Measurements from ENCODE around the gene SEPTIN11.

Gene SEPTIN11

DNA sequence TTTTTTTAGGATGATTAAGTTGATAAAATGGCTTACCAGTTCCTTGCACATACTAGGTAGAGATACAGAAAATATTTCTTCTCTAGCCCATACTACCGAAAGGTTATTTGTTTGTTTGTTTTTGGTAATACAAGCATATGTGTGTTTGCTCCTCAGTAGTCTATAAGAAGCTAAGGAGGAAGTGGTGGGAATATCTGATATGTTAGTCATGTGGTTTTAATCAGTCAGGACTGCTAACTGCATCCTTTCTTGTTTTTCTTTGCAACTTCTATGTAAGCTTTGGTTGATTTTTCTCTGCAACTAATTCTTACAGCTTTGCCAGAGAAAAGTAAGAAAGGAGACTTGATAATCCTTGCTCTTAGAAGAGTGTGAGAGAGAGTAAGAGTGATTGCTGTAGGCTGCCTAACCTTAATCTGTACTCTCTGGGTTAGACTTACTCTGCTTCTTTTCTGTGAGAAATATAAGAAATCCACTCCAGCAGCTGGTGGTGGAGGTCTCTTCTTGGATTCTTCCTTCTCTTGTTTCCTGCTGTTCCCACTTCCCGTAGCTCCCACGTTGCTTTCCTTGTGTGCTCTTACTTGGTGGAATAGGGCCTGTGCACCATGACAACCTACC, 28.3 kb downstream of the SEPTIN11 start:
- no peak for DNase-seq (ENCODE audit: low read depth in 2 of 2, low spot score in 1 of 2)

- DNase-seq (ENCODE audit: low read depth in 2 of 2, low spot score in 1 of 2) = no peak
Measured at GRCh38 chr4:76979236-76979635, 29.7 kb downstream of the SEPTIN11 start.

DNA sequence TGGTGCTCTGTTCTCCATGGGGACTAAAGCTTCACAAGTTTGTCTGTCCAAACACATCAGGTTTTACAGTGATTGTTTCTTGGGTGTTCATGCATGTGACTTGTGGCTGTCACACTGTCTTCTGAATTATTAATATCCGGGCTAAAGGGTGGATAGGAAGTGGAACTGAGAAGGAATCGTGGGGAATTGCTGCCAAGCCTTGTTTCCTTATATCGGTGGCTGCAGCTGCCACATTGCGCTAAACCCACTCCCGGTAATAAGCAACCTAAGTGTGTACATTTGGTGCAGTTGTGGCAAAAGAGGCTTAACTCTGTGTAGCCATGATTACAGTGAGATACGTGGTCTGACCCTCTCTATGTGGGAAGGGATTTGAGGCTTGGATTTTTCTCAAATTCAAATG, 30.7 kb downstream of the SEPTIN11 start:
- no peak for DNase-seq (ENCODE audit: low read depth in 2 of 2, low spot score in 1 of 2)

- no peak for DNase-seq (ENCODE audit: low read depth in 2 of 2, low spot score in 1 of 2)
Measured at GRCh38 chr4:76981644-76982043, 32.1 kb downstream of the SEPTIN11 start.

- DNase-seq (ENCODE audit: low read depth in 2 of 2, low spot score in 1 of 2) = no peak
Measured at GRCh38 chr4:76982638-76983584, 33.4 kb downstream of the SEPTIN11 start.

DNA sequence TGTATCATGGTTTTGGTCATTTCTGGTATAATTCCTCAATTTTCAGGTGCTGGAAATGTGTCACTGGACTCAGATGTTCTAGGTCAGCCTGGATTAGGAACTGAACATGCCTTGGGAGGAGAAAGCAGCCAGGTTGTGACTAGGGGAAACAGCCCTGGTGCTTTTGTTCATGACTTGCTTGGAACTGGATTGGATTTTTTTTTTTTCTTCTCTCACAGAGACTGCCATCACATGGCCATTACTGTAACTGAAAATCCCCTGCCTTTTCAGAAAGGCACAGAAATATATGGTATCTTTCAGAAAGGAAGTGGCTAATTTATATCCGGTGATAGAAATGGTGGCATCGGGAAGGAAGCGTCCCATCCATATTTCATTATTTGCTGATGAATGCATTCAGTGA, 34.6 kb downstream of the SEPTIN11 start:
- no peak for DNase-seq (ENCODE audit: low read depth in 2 of 2, low spot score in 1 of 2)

- no peak for DNase-seq (ENCODE audit: low read depth in 2 of 2, low spot score in 1 of 2)
Measured at GRCh38 chr4:76984788-76985211, 35.2 kb downstream of the SEPTIN11 start.

DNA sequence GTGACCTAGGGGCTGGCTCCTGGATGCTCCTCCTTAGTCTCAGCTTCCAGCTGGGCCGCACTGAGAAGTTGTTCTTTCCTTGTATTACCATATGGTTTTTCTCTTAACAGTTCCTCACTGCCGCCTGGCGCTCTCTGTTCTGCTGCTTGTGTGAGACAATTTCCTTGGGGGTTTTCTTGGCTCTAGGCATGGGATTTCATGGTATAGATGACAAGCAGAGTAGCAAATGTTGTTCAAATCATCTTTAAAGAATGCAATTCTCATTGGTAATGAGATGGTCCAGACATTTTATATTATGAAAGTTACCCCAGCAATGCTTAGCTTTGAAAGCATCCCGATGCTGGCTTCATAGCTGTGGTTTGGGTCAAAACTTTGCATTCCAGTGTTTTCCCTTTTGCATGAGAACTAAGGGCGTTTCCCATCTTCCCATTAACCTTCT, 37.6 kb downstream of the SEPTIN11 start:
- DNase-seq (ENCODE audit: low read depth in 2 of 2, low spot score in 1 of 2) = no peak

DNA sequence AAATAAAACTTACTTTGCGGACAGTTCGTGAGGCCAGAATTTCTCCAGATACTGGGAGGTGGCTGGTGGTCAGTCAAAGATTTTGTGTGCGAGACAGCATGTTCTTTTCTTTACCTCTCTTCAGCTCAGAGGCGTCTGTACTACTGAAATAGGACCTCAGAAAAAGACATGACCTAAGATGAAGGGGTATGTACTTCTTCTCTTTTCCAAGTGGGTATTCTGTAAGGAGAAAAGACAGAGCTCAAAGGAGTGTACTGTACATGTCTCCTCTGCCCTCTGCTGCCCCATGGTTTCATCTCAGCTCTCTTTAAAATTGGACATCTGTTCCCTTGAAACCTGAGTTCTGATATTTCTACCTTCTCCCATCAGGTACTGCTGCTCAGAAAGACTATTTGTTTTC, 38.1 kb downstream of the SEPTIN11 start:
- DNase-seq (ENCODE audit: low read depth in 2 of 2, low spot score in 1 of 2) = no peak

DNA sequence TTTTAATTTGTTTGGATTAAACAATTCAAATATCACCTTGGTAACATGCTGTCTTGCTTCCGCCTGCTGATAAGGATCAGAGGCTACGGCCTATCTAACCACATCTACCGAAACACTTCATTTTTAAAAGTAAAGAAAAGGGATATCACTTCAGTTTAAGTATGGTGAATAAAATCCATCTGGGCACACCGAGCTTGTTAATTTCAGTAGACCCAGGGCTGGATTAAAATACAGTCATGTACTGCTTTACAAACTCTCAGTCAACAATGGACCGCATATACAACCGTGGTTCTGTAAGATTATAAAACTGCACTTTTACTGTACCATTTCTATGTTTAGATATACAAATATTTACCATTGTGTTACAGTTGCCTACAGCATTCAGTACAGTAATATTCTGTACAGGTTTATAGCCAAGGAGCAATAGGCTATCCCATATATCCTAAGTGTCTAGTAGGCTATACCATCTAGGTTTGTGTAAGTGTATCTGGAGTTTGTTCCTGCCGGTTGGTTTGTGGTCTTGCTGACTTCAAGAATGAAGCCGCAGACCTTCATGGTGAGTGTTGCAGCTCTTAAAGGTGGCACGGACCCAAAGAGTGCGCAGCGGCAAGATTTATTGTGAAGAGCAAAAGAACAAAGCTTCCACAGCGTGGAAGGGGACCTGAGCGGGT, 40.0 kb downstream of the SEPTIN11 start:
- peak; percentile 21 to 49 for DNase-seq (ENCODE audit: low read depth in 2 of 2, low spot score in 1 of 2)

- no peak for DNase-seq (ENCODE audit: low read depth in 2 of 2, low spot score in 1 of 2)
Measured at GRCh38 chr4:76990288-76991080, 40.9 kb downstream of the SEPTIN11 start.

GRCh38 chr4:76991161-76991660, 41.7 kb downstream of the SEPTIN11 start:
- no peak for DNase-seq (ENCODE audit: low read depth in 2 of 2, low spot score in 1 of 2)

- peak in 1 of 2 donors; percentile 14 for DNase-seq (ENCODE audit: low read depth in 2 of 2, low spot score in 1 of 2)
Measured at GRCh38 chr4:76993787-76994641, 44.5 kb downstream of the SEPTIN11 start.

DNA sequence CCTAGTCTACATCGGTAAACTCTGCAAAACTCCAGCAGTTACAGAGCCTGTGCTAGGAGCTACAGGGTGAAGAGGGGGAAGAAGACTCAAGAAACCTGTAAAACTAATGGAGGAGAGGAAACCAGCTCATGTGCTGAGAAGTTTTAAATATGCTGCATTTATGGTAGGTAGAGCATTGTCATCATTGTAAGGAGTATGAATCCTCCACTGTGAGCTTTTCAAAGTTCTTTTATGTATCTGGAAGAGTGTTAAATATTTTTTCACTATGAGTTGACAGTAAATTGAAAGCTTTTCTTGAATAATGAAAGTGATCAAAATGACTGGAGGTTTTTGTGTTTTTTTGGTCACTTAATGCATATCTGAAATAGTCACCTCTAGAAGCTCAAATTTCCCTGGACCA, 46.2 kb downstream of the SEPTIN11 start:
- no peak for DNase-seq (ENCODE audit: low read depth in 2 of 2, low spot score in 1 of 2)

DNA sequence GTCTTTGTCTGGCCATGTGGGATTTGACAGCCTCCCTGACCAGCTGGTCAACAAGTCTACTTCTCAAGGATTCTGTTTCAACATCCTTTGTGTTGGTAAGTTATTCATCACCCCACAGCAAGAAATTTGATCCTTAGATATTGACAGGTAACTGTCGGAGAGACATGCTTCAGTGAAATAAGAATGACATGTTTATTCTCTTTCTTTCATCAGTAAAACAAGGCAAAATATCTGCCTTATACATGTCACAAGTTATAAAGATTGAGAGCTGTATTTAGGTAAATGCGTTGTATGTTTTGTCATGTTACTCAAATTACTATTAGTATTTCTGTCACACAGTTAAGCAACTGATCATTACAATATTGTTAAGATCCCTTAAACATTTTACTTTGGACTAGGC, 46.9 kb downstream of the SEPTIN11 start:
- no peak for DNase-seq (ENCODE audit: low read depth in 2 of 2, low spot score in 1 of 2)

- no peak for DNase-seq (ENCODE audit: low read depth in 2 of 2, low spot score in 1 of 2)
Measured at GRCh38 chr4:76997077-76997476, 47.5 kb downstream of the SEPTIN11 start.

DNA sequence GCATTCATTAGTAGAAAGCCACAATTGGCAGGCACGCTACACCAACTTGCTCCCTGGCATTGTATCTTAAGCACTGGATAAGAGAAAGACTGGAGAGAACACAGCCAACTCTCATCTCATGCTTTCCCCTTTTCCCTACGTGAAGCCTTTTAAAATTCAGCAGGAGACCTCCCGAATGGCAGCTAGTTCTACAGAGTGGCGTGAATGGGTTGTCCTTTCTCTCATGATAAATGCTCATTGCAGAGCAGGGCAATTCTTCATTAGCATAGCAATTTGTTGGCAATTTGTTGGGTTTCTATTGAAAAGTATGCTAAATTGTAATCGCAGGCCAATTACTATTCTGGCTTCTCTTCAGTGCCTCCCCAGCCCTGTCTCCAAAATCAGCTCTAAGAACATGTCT, 48.0 kb downstream of the SEPTIN11 start:
- DNase-seq (ENCODE audit: low read depth in 2 of 2, low spot score in 1 of 2) = no peak

GRCh38 chr4:76998251-76998901, 48.8 kb downstream of the SEPTIN11 start:
- DNase-seq (ENCODE audit: low read depth in 2 of 2, low spot score in 1 of 2) = no peak

Data from stimulated activated CD8-positive, alpha-beta memory T cell treated with anti-CD3 and anti-CD28 coated beads, Interleukin-4, amount 100 ng/mL, for 1 hour (primary cell).